ENCODE data around the gene DCUN1D3.

GRCh38 chr16:20878682-20879147 lies 21.4 kb downstream of the DCUN1D3 start:
- TF ChIP-seq CTCF (IDR thresholded peaks at IDR 0.05) (no peak), POLR2A (IDR thresholded peaks at IDR 0.05) (no peak)

Data from body of pancreas (tissue), 4 donors.